Thyroid gland (tissue), 4 donors: ENCODE measurements around the gene NAV2. TPM values are rescaled to one million over a fixed set of nuclear protein-coding genes. Genes with fewer than 3 reads are reported as not detected.
A peak's percentile ranks its signal among the peaks of the same experiment; 100 is the strongest.

ENCODE experiments used
- DNase-seq, 2 donors: peaks; one replicate each; pipeline ENCODE4 v3.0.0-alpha.2; 2019
- H3K27ac ChIP-seq, 3 donors: fragments of 200-600 bp; sonication (generic); 1 replicate in 2 of 3; 2 replicates in 1 of 3; pipeline ENCODE4 v1.5.1; 2016 to 2019; ENCODE audit warnings: mild to moderate bottlenecking in 1 of 3, moderate library complexity in 1 of 3
- H3K27me3 ChIP-seq: fragments of 200-600 bp; sonication (generic); one replicate; pipeline ENCODE4 v1.5.1; 2019
- H3K36me3 ChIP-seq, 2 donors: fragments of 200-600 bp; sonication (generic); one replicate each; pipeline ENCODE4 v1.5.1; 2016 to 2019
- H3K4me1 ChIP-seq, 2 donors: fragments of 200-600 bp; sonication (generic); one replicate each; pipeline ENCODE4 v1.5.1; 2017 to 2019
- H3K4me3 ChIP-seq, 3 donors: fragments of 200-600 bp; sonication (generic); replicated peaks in 1 of 3; 1 replicate in 2 of 3; 2 replicates in 1 of 3; pipeline ENCODE4 v1.5.1; 2016; ENCODE audit warnings: mild to moderate bottlenecking in 1 of 3
- H3K9me3 ChIP-seq: fragments of 200-600 bp; sonication (generic); one replicate; pipeline ENCODE4 v1.5.1; 2017
- CTCF ChIP-seq, 6 experiments: fragments of 200-600 bp in 3 of 6; fragments of 450-650 bp in 3 of 6; sonication (generic) in 3 of 6; IDR thresholded peaks; one replicate each; pipeline ENCODE4 v1.5.1; 2016 to 2019; ENCODE audit warnings: antibody characterized with exemption in 6 of 6, mild to moderate bottlenecking in 2 of 6, inconsistent platforms in 1 of 6, moderate library complexity in 1 of 6
- POLR2A ChIP-seq, 2 donors: fragments of 450-650 bp; IDR thresholded peaks; one replicate each; pipeline ENCODE4 v1.6.1; 2017; ENCODE audit warnings: antibody characterized with exemption in 2 of 2, mild to moderate bottlenecking in 2 of 2, moderate library complexity in 1 of 2
- WGBS, 2 donors: methylation state at CpG; one replicate each; pipeline ENCODE4 v1.1.5; 2017; 5-methylcytosine and 5-hydroxymethylcytosine counted together
- intact Hi-C: fragments of 100-400 bp; cut with DNase I; formaldehyde crosslinking; loops from one replicate; pipeline ENCODE4 v1.15.1; 2023
- total RNA-seq, 4 donors: library from RNA; depleted of rRNA; stranded (reverse); fragments of >200 nt; gene quantifications; one replicate each; pipeline ENCODE4 v1.2.3, GENCODE V29; 2016

The NAV2 gene
- total RNA-seq, 4 donors from 2014 or later = 34.8 to 88.6 (median 54.5) TPM

DNA sequence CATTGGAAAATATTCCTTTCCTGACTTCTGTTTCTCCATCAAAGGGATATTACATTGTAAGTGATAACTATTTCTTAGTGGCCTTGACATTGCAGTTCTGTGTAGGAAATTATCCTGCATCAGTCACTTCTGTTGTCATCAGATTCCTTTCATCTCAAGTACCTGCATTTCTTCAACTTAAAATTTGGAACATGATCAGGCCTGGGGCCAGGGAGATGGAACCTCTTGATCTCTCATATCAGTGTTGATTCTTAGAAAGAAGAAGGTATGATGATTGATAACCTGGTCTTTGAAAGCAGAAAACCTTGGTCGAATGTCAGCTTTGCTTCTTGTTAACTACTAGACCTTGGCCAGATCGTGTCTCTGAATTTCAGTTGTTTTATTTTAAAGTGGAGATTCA, 93.6 kb downstream of the NAV2 start:
- DNase-seq = no peak
- Histone ChIP-seq H3K4me3 (no peak overlapping the region), H3K27me3 (no peaks in the 10 kb centered on the region), H3K27ac (no peak overlapping the region), H3K36me3 (no peaks in the 10 kb centered on the region), H3K4me1 (peaks cover 6 to 28% of the 10 kb centered on the region in 2 donors), H3K9me3 (no peaks in the 10 kb centered on the region)
- intact Hi-C loops = no loop called here
- WGBS, 2 donors = 84 to 91% methylated on average over 2 of the region's 2 CpGs
- no peak for TF ChIP-seq POLR2A (IDR thresholded peaks at IDR 0.05)
- TF ChIP-seq CTCF (IDR thresholded peaks at IDR 0.05) = no peak

DNA sequence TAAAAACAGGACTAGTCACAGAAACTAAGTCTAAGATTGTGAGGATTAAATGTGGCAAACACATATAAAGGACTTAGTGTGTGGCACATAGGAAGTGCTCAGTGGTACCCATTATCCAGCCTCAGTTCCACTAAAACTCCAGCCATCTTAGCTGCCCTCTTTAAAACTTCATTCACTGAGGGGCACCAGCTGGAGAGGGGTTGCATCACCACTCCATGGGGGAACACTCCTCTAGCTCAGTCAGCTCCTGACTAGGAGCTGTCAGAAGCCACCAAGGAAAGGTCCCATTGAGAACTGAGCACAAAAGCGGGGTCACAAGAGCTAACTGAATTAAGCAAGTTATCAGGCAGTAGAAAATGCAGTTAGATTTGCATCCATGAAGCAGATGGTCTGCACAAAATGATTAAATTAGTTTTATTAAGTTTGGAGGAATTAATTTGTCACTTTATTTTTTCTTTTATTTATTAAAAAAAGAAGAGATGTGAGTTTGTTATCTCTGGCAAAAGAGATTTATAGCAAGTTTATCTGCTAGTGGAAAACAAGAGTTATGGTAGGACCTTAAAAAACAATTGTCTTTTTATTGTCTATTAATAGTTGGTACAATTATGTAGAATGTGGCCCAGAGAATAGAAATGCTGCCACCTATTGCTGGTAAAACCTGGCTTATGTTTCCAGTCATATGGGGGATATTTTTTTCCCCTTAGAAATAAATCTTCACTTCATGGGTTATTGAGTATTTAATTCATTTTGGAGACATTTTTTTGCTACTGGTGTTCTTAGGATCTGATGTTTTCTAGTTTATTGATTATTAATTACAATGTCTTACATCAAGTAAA, 95.7 kb downstream of the NAV2 start:
- no peaks in the 10 kb centered on the region for H3K36me3 ChIP-seq
- TF ChIP-seq CTCF (IDR thresholded peaks at IDR 0.05) (peak in 3 of 6 experiments; percentile 23 to 30 (median 25)), POLR2A (IDR thresholded peaks at IDR 0.05) (no peak)
- intact Hi-C loops = no loop called here

GRCh38 chr11:19810852-19811251, 98.2 kb downstream of the NAV2 start:
- Histone ChIP-seq H3K4me1 (peaks cover 0 to 22% of the 10 kb centered on the region in 2 donors), H3K9me3 (no peaks in the 10 kb centered on the region), H3K27ac (no peak overlapping the region), H3K4me3 (no peak overlapping the region), H3K36me3 (no peaks in the 10 kb centered on the region), H3K27me3 (no peaks in the 10 kb centered on the region)
- TF ChIP-seq POLR2A (IDR thresholded peaks at IDR 0.05) = no peak
- TF ChIP-seq CTCF (IDR thresholded peaks at IDR 0.05) = no peak
- WGBS, 2 donors = 89 to 91% methylated on average over 4 of the region's 4 CpGs
- intact Hi-C loops = loop anchor here (10.0 kb wide), 1 partner anchor 246 kb away; no protein-coding TSS in a partner anchor
- no peak for DNase-seq

More for the DNA sequence above, 95.7 kb downstream of the NAV2 start:
- H3K9me3 ChIP-seq = no peaks in the 10 kb centered on the region
- no peak overlapping the region for H3K4me3 ChIP-seq
- WGBS, 2 donors = 100% methylated on average over 1 of the region's 1 CpG
- no peak for DNase-seq
- H3K4me1 ChIP-seq = peaks cover 4 to 22% of the 10 kb centered on the region in 2 donors
- H3K27me3 ChIP-seq = no peaks in the 10 kb centered on the region
- H3K27ac ChIP-seq = no peak overlapping the region

DNA sequence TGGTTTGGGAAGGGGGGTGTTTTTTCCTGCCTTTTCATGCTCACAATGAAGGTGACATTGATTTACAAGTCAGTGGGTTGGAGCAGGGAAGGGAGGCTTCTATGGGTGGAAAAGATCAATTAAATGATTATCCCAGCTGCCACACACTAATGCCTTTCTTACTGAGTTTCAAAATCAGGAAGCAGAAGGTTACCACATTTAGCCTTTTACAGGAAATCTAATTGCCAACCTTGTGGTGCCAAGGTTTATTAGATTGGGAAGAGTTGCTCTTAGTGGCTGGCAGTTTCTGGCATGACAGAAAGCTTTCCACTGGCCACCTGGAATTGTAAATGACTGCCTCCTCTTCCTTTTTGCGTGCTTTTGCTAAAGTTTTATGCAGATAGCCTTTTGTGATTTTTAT, 98.7 kb downstream of the NAV2 start:
- peaks cover 0 to 27% of the 10 kb centered on the region in 2 donors for H3K4me1 ChIP-seq
- H3K9me3 ChIP-seq = no peaks in the 10 kb centered on the region
- intact Hi-C loops = loop anchor here (10.0 kb wide), 1 partner anchor 247 kb away; no protein-coding TSS in a partner anchor
- H3K36me3 ChIP-seq = no peaks in the 10 kb centered on the region
- H3K4me3 ChIP-seq = no peak overlapping the region
- H3K27me3 ChIP-seq = no peaks in the 10 kb centered on the region
- H3K27ac ChIP-seq = no peak overlapping the region
- no peak for DNase-seq
- 85 to 100% methylated on average over 1 of the region's 1 CpG for WGBS, 2 donors
- no peak for TF ChIP-seq POLR2A (IDR thresholded peaks at IDR 0.05)

GRCh38 chr11:19812096-19812495, 99.5 kb downstream of the NAV2 start:
- H3K36me3 ChIP-seq = no peaks in the 10 kb centered on the region
- intact Hi-C loops = loop anchor here (10.0 kb wide), 1 partner anchor 247 kb away; no protein-coding TSS in a partner anchor
- no peaks in the 10 kb centered on the region for H3K9me3 ChIP-seq
- WGBS, 2 donors = 93 to 95% methylated on average over 1 of the region's 1 CpG
- no peak for TF ChIP-seq CTCF (IDR thresholded peaks at IDR 0.05)
- TF ChIP-seq POLR2A (IDR thresholded peaks at IDR 0.05) = no peak
- peaks cover 0 to 31% of the 10 kb centered on the region in 2 donors for H3K4me1 ChIP-seq
- H3K27me3 ChIP-seq = no peaks in the 10 kb centered on the region
- no peak for DNase-seq
- H3K27ac ChIP-seq = no peak overlapping the region
- H3K4me3 ChIP-seq = no peak overlapping the region
